ENCODE results near the gene GLDC. TPM values are rescaled to one million over a fixed set of nuclear protein-coding genes. Genes with fewer than 3 reads are reported as not detected.
"Not testable (repeated sequence)": the region's sequence is repeated elsewhere in the genome, so short reads cannot be mapped to it uniquely, and the experiment has no call there.

The GLDC gene
- total RNA-seq = not detected
- long read RNA-seq = 0 reads

DNA sequence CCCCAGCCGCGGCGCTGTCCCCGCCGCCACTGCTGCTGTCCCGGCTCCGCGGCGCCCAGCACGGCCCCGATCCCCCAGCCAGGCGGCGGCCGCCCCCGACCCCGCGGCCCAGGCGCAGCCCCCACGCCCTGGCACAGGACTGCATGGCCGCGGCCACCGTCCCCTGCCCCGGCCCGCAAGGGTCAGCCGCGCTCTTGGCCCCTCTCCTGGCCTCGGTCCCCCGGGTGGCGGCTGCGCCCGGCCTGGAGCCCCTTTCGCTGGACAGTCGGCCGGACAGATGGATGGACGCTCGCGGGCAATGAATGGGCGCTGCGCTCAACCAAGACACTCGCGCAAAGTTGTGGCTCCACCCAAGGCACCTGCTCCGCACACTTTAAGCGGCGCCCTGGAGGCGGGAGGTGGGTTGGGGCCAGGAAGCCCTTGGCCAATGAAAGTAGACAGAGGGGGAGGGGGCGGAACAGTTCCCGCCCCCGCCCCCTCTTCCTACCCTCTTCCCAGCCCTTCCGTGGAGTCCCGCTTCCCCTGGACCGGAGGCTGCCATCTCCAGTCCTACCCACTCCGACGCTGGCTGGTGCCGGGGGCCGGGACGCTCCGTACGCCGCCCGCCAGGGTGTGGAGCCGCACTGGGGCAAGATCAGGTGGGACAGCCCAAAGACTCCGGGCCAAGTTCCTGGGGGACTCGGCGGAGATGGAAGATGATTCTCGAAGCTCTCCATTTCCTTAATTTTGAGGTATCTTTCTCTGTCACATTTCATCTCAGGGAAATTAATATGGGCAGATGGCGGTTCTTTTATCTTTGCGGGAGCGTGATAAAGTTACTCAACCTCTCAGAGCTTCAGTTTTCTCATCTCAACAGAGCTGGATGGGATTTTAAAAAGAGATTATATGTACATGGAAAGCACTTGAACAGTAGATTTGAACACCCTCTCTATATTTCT, at the start of gene GLDC:
GLDC (minus strand) TSS at position 375 of the 938 bp plus-strand sequence; CDS start at position 145, 230 bp downstream.
- DNase-seq = peak; percentile 27
- TF ChIP-seq, protein P1, sequence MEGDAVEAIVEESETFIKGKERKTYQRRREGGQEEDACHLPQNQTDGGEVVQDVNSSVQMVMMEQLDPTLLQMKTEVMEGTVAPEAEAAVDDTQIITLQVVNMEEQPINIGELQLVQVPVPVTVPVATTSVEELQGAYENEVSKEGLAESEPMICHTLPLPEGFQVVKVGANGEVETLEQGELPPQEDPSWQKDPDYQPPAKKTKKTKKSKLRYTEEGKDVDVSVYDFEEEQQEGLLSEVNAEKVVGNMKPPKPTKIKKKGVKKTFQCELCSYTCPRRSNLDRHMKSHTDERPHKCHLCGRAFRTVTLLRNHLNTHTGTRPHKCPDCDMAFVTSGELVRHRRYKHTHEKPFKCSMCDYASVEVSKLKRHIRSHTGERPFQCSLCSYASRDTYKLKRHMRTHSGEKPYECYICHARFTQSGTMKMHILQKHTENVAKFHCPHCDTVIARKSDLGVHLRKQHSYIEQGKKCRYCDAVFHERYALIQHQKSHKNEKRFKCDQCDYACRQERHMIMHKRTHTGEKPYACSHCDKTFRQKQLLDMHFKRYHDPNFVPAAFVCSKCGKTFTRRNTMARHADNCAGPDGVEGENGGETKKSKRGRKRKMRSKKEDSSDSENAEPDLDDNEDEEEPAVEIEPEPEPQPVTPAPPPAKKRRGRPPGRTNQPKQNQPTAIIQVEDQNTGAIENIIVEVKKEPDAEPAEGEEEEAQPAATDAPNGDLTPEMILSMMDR (IDR thresholded peaks at IDR 0.05; ENCODE audit: borderline replicate concordance) = no peak
- peaks cover 94% of the 10 kb centered on the region for H3K27me3 ChIP-seq (ENCODE audit: low read depth)
- H3K36me3 ChIP-seq = no peaks in the 10 kb centered on the region
- H3K4me3 ChIP-seq = peak within 1 kb of the TSS; percentile 65
- peaks cover 21% of the 10 kb centered on the region for H3K4me1 ChIP-seq
- H3K27ac ChIP-seq (replicated peaks) = no peak within 1 kb of the TSS
- no peaks in the 10 kb centered on the region for H3K9me3 ChIP-seq (replicated peaks)
- intact Hi-C loops (cut with micrococcal nuclease) = no loop called here

DNA sequence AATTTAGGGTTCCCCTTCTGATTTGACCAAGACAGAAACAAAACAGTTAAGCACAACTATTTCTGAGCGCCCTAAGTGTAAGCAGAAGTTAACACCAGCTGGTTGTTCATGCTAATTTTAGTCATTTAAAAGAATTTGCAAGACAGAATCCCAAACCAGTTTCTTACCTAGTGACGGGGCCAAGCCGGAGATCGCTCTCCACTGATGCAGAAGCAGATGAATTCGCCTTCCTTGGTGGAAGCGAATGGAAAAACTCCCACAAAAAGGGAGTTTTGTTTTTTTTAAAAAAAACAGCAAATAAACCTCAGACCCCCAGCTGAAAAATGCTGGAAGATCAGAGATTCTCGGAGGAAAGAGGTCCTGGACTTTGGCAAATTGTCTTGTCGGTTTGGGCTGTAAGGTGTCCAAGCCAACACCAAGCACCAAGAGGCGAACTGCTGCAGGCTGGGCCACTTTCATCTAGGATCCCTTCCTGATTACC, 47.4 kb upstream of the GLDC start:
- Histone ChIP-seq H3K4me1 (no peaks in the 10 kb centered on the region), H3K27me3 (ENCODE audit: low read depth) (no peaks in the 10 kb centered on the region), H3K4me3 (no peak overlapping the region), H3K27ac (replicated peaks) (no peak overlapping the region), H3K36me3 (no peaks in the 10 kb centered on the region), H3K9me3 (replicated peaks) (no peaks in the 10 kb centered on the region)
- intact Hi-C loops (cut with micrococcal nuclease) = no loop called here
- TF ChIP-seq, protein P1 (IDR thresholded peaks at IDR 0.05; ENCODE audit: borderline replicate concordance) = no peak
- DNase-seq = no peak

DNA sequence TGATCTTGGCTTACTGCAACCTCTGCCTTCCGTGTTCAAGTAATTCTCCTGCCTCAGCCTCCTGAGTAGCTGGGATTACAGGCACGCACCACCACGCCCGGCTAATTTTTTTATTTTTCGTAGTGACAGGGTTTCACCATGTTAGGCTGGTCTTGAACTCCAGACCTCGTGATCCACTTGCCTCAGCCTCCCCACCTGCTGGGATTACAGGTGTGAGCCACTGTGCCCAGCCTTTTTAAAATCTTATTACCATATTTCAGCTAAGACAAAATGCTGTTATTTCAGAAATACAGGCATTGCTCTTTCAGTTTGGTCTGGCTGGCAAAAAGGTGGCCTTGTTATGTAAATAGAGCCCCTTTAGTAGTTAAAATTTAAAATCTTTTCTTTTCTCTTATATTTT, 46.9 kb upstream of the GLDC start:
- H3K4me1 ChIP-seq = no peaks in the 10 kb centered on the region
- TF ChIP-seq, protein P1 (IDR thresholded peaks at IDR 0.05; ENCODE audit: borderline replicate concordance) = no peak
- H3K4me3 ChIP-seq = no peak overlapping the region
- DNase-seq = no peak
- H3K27ac ChIP-seq (replicated peaks) = no peak overlapping the region
- intact Hi-C loops (cut with micrococcal nuclease) = no loop called here
- H3K9me3 ChIP-seq (replicated peaks) = no peaks in the 10 kb centered on the region
- no peaks in the 10 kb centered on the region for H3K27me3 ChIP-seq (ENCODE audit: low read depth)
- no peaks in the 10 kb centered on the region for H3K36me3 ChIP-seq

DNA sequence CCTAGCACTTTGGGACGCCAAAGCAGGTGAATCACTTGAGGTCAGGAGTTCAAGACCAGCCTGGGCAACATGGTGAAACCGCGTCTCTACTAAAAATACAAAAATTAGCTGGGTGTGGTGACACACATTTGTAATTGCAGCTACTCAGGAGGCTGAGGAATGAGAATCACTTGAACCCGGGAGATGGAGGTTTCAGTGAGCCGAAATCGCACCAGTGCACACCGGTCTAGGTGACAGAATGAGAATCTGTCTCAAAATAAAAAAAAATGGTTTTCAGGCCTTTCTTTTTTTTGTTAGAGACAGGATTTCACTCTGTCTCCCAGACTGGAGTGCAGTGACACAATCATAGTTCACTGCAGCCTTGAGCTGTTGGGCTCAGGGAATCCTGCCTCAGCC, 45.1 kb upstream of the GLDC start:
- H3K27me3 ChIP-seq (ENCODE audit: low read depth); H3K4me1 ChIP-seq; H3K9me3 ChIP-seq (replicated peaks); H3K4me3 ChIP-seq; intact Hi-C loops (cut with micrococcal nuclease); DNase-seq; H3K27ac ChIP-seq (replicated peaks); H3K36me3 ChIP-seq: not testable (repeated sequence)

DNA sequence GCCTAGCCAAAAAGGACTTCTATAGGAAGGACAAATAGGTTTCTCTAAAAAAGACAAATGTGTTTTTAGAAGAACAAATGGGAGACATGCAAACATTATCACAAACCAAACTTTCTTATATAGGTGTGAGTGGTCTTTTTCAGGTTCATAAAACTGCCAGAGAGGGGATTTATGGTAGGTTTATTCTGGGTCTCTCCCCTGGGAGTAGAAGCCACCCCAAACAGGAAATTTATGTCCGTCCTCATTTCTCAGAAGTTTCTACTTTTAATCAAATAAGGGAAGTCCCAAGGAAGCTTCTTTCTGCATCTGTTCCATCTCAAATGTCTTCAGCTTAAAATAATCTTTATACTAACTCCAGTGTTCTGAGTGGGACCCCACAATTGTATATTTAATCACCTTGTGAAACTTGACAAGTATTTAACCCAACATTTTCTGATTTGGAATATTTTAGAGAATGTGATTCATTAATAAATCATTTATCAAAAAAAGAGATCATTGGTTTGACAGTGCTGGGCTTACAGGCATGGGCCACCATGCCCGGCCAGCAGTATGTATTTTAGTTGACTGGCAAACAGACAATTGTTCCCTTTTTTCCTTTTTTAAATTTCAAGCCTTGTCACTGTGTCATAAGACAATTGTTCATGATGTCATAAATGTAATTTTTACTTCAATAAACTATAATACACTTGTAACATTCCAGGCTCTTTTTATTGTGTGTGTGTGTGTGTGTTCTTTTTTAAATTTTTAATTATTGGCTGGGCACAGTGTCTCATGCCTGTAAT, 44.6 kb upstream of the GLDC start:
- Histone ChIP-seq H3K9me3 (replicated peaks) (no peaks in the 10 kb centered on the region), H3K27ac (replicated peaks) (no peak overlapping the region), H3K36me3 (no peaks in the 10 kb centered on the region), H3K4me3 (no peak overlapping the region), H3K27me3 (ENCODE audit: low read depth) (no peaks in the 10 kb centered on the region), H3K4me1 (peaks cover 5% of the 10 kb centered on the region)
- TF ChIP-seq, protein P1 (IDR thresholded peaks at IDR 0.05; ENCODE audit: borderline replicate concordance) = no peak
- no peak for DNase-seq
- intact Hi-C loops (cut with micrococcal nuclease) = no loop called here
